Loucy (cell line): Measurements from ENCODE around the gene SHC1.

Experiments used
- H2AFZ ChIP-seq: fragments of 200-600 bp; sonication (generic); 2 replicates; pipeline ENCODE4 v1.6.0; 2016; ENCODE audit warnings: antibody characterized with exemption, mild to moderate bottlenecking, low read length, moderate library complexity
- H3F3A ChIP-seq: fragments of 200-600 bp; 2 replicates; pipeline ENCODE4 v1.6.0; 2016; ENCODE audit warnings: antibody characterized with exemption, low read depth, mild to moderate bottlenecking
- H3K27me3 ChIP-seq: fragments of 200-600 bp; sonication (generic); 2 replicates; pipeline ENCODE4 v1.6.1; 2014; ENCODE audit warnings: low read length, mild to moderate bottlenecking; ENCODE audit not compliant: insufficient read depth, poor library complexity, severe bottlenecking
- H3K36me3 ChIP-seq: fragments of 200-600 bp; sonication (generic); 2 replicates; pipeline ENCODE4 v1.6.1; 2016; ENCODE audit warnings: low read length; ENCODE audit not compliant: insufficient read depth
- H3K4me1 ChIP-seq: fragments of 200-600 bp; sonication (generic); 2 replicates; pipeline ENCODE4 v1.5.1; 2014; ENCODE audit warnings: low read length, mild to moderate bottlenecking; ENCODE audit not compliant: insufficient read depth, poor library complexity, severe bottlenecking
- H3K4me2 ChIP-seq: fragments of 200-600 bp; sonication (generic); 2 replicates; pipeline ENCODE4 v1.6.0; 2014; ENCODE audit warnings: antibody characterized with exemption, low read length, low read depth, mild to moderate bottlenecking; ENCODE audit not compliant: poor library complexity, severe bottlenecking
- H3K4me3 ChIP-seq: fragments of 200-600 bp; sonication (generic); 2 replicates; pipeline ENCODE4 v1.5.1; 2014; ENCODE audit warnings: low read length, mild to moderate bottlenecking, mixed read lengths; ENCODE audit not compliant: poor library complexity, severe bottlenecking
- H3K79me2 ChIP-seq: fragments of 200-600 bp; sonication (generic); 2 replicates; pipeline ENCODE4 v1.6.1; 2014; ENCODE audit warnings: low read length; ENCODE audit not compliant: insufficient read depth
- H3K9ac ChIP-seq: fragments of 200-600 bp; sonication (generic); 2 replicates; pipeline ENCODE4 v1.6.0; 2014; ENCODE audit warnings: mild to moderate bottlenecking, low read depth, low read length, moderate library complexity; ENCODE audit not compliant: poor library complexity, severe bottlenecking
- H3K9me2 ChIP-seq: fragments of 200-600 bp; sonication (generic); replicated peaks from 2 replicates; pipeline ENCODE4 v1.6.1; 2016; ENCODE audit warnings: low read depth, low read length, mixed read lengths
- H3K9me3 ChIP-seq: fragments of 200-600 bp; sonication (generic); 2 replicates; pipeline ENCODE4 v1.6.1; 2014; ENCODE audit warnings: mild to moderate bottlenecking, antibody characterized with exemption, low read length, low read depth; ENCODE audit not compliant: insufficient read depth
- H4K20me1 ChIP-seq: fragments of 200-600 bp; sonication (generic); 2 replicates; pipeline ENCODE4 v1.6.0; 2014; ENCODE audit warnings: antibody characterized with exemption, low read length, mild to moderate bottlenecking; ENCODE audit not compliant: insufficient read depth, poor library complexity, severe bottlenecking
- CTCF ChIP-seq: fragments of 200-600 bp; sonication (generic); conservative IDR thresholded peaks from 2 replicates; pipeline ENCODE4 v1.5.1; 2014; ENCODE audit warnings: mild to moderate bottlenecking, antibody characterized with exemption, low read length
- EZH2phosphoT487 ChIP-seq: fragments of 200-600 bp; IDR thresholded peaks from 2 replicates; pipeline ENCODE4 v1.6.1; 2018; ENCODE audit warnings: antibody characterized with exemption, mild to moderate bottlenecking, moderate library complexity, borderline replicate concordance

SHC1 gene

GRCh38 chr1:154941333-154942013, 29.1 kb downstream of the SHC1 start:
- Histone ChIP-seq H3K9ac (peak overlapping the region; percentile 82), H3F3A (peaks cover 8% of the 10 kb centered on the region; the same call in 1 of the 2 replicates), H3K4me1 (peaks cover 75% of the 10 kb centered on the region), H3K36me3 (peaks cover 19% of the 10 kb centered on the region; the same call in 1 of the 2 replicates), H4K20me1 (no peaks in the 10 kb centered on the region), H3K4me3 (peak overlapping the region; percentile 70), H3K9me3 (no peaks in the 10 kb centered on the region), H3K9me2 (no peaks in the 10 kb centered on the region), H3K27me3 (no peaks in the 10 kb centered on the region), H3K4me2 (peak overlapping the region; percentile 89), H2AFZ (no peak overlapping the region), H3K79me2 (no peaks in the 10 kb centered on the region; the same call in 1 of the 2 replicates)
- no peak for TF ChIP-seq CTCF
- TF ChIP-seq EZH2phosphoT487, result no peak

- Histone ChIP-seq H3K4me3 (peak overlapping the region; percentile 70), H3K9me3 (no peaks in the 10 kb centered on the region), H3K4me2 (peak overlapping the region; percentile 89), H3K27me3 (no peaks in the 10 kb centered on the region), H3K4me1 (peaks cover 81% of the 10 kb centered on the region), H3K9ac (peak overlapping the region; percentile 82), H3K79me2 (peaks cover 7% of the 10 kb centered on the region), H4K20me1 (no peaks in the 10 kb centered on the region), H3K36me3 (peaks cover 12% of the 10 kb centered on the region; the same call in 1 of the 2 replicates), H3K9me2 (no peaks in the 10 kb centered on the region), H3F3A (peaks cover 8% of the 10 kb centered on the region; the same call in 1 of the 2 replicates), H2AFZ (no peak overlapping the region)
- TF ChIP-seq CTCF, result no peak
- no peak for TF ChIP-seq EZH2phosphoT487
Observed at GRCh38 chr1:154940651-154941194, 29.8 kb downstream of the SHC1 start.

- Histone ChIP-seq H3K79me2 (peaks cover 12% of the 10 kb centered on the region), H3K4me2 (peak overlapping the region; percentile 89), H3K27me3 (no peaks in the 10 kb centered on the region), H3K9me3 (no peaks in the 10 kb centered on the region), H3F3A (peaks cover 8% of the 10 kb centered on the region; the same call in 1 of the 2 replicates), H2AFZ (no peak overlapping the region), H3K9ac (peak overlapping the region; percentile 82), H3K4me3 (peak overlapping the region; percentile 70), H4K20me1 (no peaks in the 10 kb centered on the region), H3K36me3 (peaks cover 7% of the 10 kb centered on the region; the same call in 1 of the 2 replicates), H3K9me2 (no peaks in the 10 kb centered on the region), H3K4me1 (peaks cover 87% of the 10 kb centered on the region)
- TF ChIP-seq CTCF (no peak), EZH2phosphoT487 (no peak)
Observed at GRCh38 chr1:154940213-154940560, 30.4 kb downstream of the SHC1 start.
